OCI-LY3 (cell line): ENCODE measurements around the gene RNF41.

ENCODE experiments used
- EZH2phosphoT487 ChIP-seq: fragments of 200-600 bp; shearing (Covaris generic); IDR thresholded peaks from 2 replicates; pipeline ENCODE4 v1.6.1; 2018; ENCODE audit warnings: antibody characterized with exemption, mixed run types, low read depth
- TF ChIP-seq, protein P1 (sequence below): fragments of 200-600, 300-600 bp; sonication (generic); IDR thresholded peaks from 2 replicates; pipeline ENCODE4 v1.5.1; 2014; ENCODE audit warnings: antibody characterized with exemption, low read length, low read depth

DNA sequence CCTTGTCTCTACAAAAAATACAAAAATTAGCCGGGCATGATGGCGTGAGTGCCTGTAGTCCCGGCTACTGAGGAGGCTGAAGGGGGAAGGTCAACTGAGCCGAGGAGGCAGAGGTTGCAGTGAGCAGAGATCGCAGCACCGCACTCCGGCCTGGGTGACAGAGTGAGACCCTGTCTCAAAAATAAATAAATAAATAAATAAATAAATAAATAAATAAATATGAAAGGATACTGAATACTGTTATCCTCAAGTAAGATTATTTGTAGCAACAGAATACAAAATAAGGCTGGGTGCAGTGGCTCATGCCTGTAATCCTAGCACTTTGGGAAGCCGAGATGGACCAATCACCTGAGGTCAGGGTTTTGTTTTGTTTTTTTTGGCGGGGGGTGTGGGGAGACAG, 1.9 kb downstream of the RNF41 start:
- TF ChIP-seq, protein P1, sequence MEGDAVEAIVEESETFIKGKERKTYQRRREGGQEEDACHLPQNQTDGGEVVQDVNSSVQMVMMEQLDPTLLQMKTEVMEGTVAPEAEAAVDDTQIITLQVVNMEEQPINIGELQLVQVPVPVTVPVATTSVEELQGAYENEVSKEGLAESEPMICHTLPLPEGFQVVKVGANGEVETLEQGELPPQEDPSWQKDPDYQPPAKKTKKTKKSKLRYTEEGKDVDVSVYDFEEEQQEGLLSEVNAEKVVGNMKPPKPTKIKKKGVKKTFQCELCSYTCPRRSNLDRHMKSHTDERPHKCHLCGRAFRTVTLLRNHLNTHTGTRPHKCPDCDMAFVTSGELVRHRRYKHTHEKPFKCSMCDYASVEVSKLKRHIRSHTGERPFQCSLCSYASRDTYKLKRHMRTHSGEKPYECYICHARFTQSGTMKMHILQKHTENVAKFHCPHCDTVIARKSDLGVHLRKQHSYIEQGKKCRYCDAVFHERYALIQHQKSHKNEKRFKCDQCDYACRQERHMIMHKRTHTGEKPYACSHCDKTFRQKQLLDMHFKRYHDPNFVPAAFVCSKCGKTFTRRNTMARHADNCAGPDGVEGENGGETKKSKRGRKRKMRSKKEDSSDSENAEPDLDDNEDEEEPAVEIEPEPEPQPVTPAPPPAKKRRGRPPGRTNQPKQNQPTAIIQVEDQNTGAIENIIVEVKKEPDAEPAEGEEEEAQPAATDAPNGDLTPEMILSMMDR = no peak
- TF ChIP-seq EZH2phosphoT487 = no peak
